IMR-90 (cell line): ENCODE results near the gene SDHC. TPM values are rescaled to one million over a fixed set of nuclear protein-coding genes. Genes with fewer than 3 reads are reported as not detected.
"Not testable (repeated sequence)": the region's sequence is repeated elsewhere in the genome, so short reads cannot be mapped to it uniquely, and the experiment has no call there.

Experiments used
- ATAC-seq: fragments of 200-7000 bp; cut with Tn5 transposase; 2 replicates; pipeline ENCODE4 v1.9.1; 2020; ENCODE audit warnings: low read depth, mild to moderate bottlenecking, moderate library complexity
- BruUV-seq: library from RNA; stranded (reverse); fragments of 400-500 nt; replicated peaks from 2 replicates; lab custom pipeline; 2021; lab: Mats Ljungman, UMichigan
- CTCF ChIA-PET: fragments of 300-600 bp; formaldehyde crosslinking; extraction: SDS; loops from one replicate; lab custom pipeline; 2021; ENCODE audit warnings: antibody characterized with exemption; lab: Yijun Ruan, JAX
- POLR2A ChIA-PET: fragments of 300-600 bp; sonication (Branson Sonifier 250); formaldehyde crosslinking; loops from one replicate; lab custom pipeline; 2022; ENCODE audit warnings: antibody characterized with exemption; ENCODE audit not compliant: unreplicated experiment; lab: Charles Lee
- DNase-seq: peaks from one replicate; pipeline ENCODE4 v3.0.0; 2013
- H2AFZ ChIP-seq: replicated peaks from 2 replicates; pipeline ENCODE3; 2013; ENCODE audit warnings: low read length, mild to moderate bottlenecking; ENCODE audit not compliant: poor library complexity
- H2AK5ac ChIP-seq: 2 replicates; pipeline ENCODE4 v1.6.1; 2013; ENCODE audit warnings: low read depth, low read length, inconsistent platforms
- H2AK9ac ChIP-seq: replicated peaks from 2 replicates; pipeline ENCODE3; 2013; ENCODE audit warnings: mild to moderate bottlenecking, low read depth, low read length, moderate library complexity; ENCODE audit not compliant: poor library complexity
- H2BK120ac ChIP-seq: 2 replicates; pipeline ENCODE4 v1.6.1; 2013; ENCODE audit warnings: low read depth, low read length, inconsistent platforms
- H2BK15ac ChIP-seq: 3 replicates; pipeline ENCODE4 v1.6.1; 2013; ENCODE audit warnings: low read depth, low read length, inconsistent platforms
- H2BK20ac ChIP-seq: 2 replicates; pipeline ENCODE4 v1.6.1; 2013; ENCODE audit warnings: low read depth, mild to moderate bottlenecking, inconsistent platforms, low read length, moderate library complexity
- H2BK5ac ChIP-seq: 2 replicates; pipeline ENCODE4 v1.6.1; 2013; ENCODE audit warnings: mild to moderate bottlenecking, low read depth, low read length, inconsistent platforms; ENCODE audit not compliant: poor library complexity, severe bottlenecking
- H3K14ac ChIP-seq: replicated peaks from 2 replicates; pipeline ENCODE4 v1.6.1; 2013; ENCODE audit warnings: low read depth, low read length, inconsistent platforms
- H3K18ac ChIP-seq: 2 replicates; pipeline ENCODE4 v1.6.1; 2013; ENCODE audit warnings: low read depth, low read length, control low read depth
- H3K23ac ChIP-seq: 2 replicates; pipeline ENCODE4 v1.6.1; 2013; ENCODE audit warnings: low read depth, low read length, inconsistent platforms
- H3K27ac ChIP-seq: 2 replicates; pipeline ENCODE4 v1.5.1; 2013; ENCODE audit warnings: mild to moderate bottlenecking, control low read depth, low read length; ENCODE audit not compliant: insufficient read depth
- H3K27me3 ChIP-seq: 2 replicates; pipeline ENCODE4 v1.6.1; 2013; ENCODE audit warnings: low read length; ENCODE audit not compliant: control insufficient read depth, insufficient read depth
- H3K36me3 ChIP-seq: 2 replicates; pipeline ENCODE4 v1.6.1; 2013; ENCODE audit warnings: low read length, mixed read lengths; ENCODE audit not compliant: control insufficient read depth, insufficient read depth
- H3K4ac ChIP-seq: 2 replicates; pipeline ENCODE4 v1.6.1; 2013; ENCODE audit warnings: low read depth, low read length, inconsistent platforms
- H3K4me1 ChIP-seq: 2 replicates; pipeline ENCODE4 v1.6.1; 2013; ENCODE audit warnings: low read length, mixed read lengths; ENCODE audit not compliant: control insufficient read depth, insufficient read depth
- H3K4me2 ChIP-seq: 2 replicates; pipeline ENCODE4 v1.6.1; 2013; ENCODE audit warnings: low read depth, mild to moderate bottlenecking, control low read depth, low read length, moderate library complexity
- H3K4me3 ChIP-seq: 2 replicates; pipeline ENCODE4 v1.5.1; 2013; ENCODE audit warnings: low read depth, mild to moderate bottlenecking, control low read depth, low read length, moderate library complexity; ENCODE audit not compliant: insufficient read depth
- H3K56ac ChIP-seq: 2 replicates; pipeline ENCODE4 v1.6.1; 2013; ENCODE audit warnings: low read length, inconsistent platforms; ENCODE audit not compliant: insufficient read depth; ENCODE audit errors: extremely low read depth
- H3K79me1 ChIP-seq, 2 experiments: 2 replicates each; pipeline ENCODE4 v1.6.1; 2013; ENCODE audit warnings: low read length in 2 of 2, inconsistent platforms in 1 of 2, low read depth in 1 of 2
- H3K9ac ChIP-seq: 2 replicates; pipeline ENCODE4 v1.6.1; 2013; ENCODE audit warnings: low read depth, low read length, control low read depth
- H3K9me1 ChIP-seq: 2 replicates; pipeline ENCODE4 v1.6.1; 2013; ENCODE audit warnings: low read length, inconsistent platforms; ENCODE audit not compliant: insufficient read depth
- H3K9me3 ChIP-seq: 2 replicates; pipeline ENCODE4 v1.6.1; 2013; ENCODE audit warnings: low read length; ENCODE audit not compliant: control insufficient read depth, insufficient read depth
- H4K20me1 ChIP-seq: 2 replicates; pipeline ENCODE4 v1.6.1; 2013; ENCODE audit warnings: low read length, inconsistent platforms; ENCODE audit not compliant: insufficient read depth
- H4K5ac ChIP-seq: 2 replicates; pipeline ENCODE4 v1.6.1; 2013; ENCODE audit warnings: mild to moderate bottlenecking, low read depth, low read length, control low read depth
- H4K8ac ChIP-seq, 2 experiments: 2 replicates each; pipeline ENCODE4 v1.6.1; 2013; ENCODE audit warnings: low read depth in 2 of 2, low read length in 2 of 2, control low read depth in 1 of 2, inconsistent platforms in 1 of 2
- H4K91ac ChIP-seq: 2 replicates; pipeline ENCODE4 v1.6.1; 2013; ENCODE audit warnings: low read depth, low read length, inconsistent platforms; ENCODE audit not compliant: insufficient read depth
- WGBS, 2 experiments: methylation state at CpG; one replicate each; pipeline versions ENCODE4 v1.1.5 to v1.1.7; 2013; ENCODE audit warnings: missing lambda C conversion rate in 2 of 2; ENCODE audit not compliant: insufficient read length in 1 of 2; ENCODE audit errors: extremely low coverage in 2 of 2; 5-methylcytosine and 5-hydroxymethylcytosine counted together
- dilution Hi-C: fragments of 300-500 bp; cut with HindIII; formaldehyde crosslinking; loops from one replicate; pipeline ENCODE4 v1.14.3; 2018; ENCODE audit warnings: low sequenced_read_pairs; ENCODE audit not compliant: unreplicated experiment
- in situ Hi-C: fragments of 300-500 bp; cut with MboI; formaldehyde crosslinking; loops from 3 replicates; pipeline ENCODE4 v1.14.3; 2019; ENCODE audit warnings: low sequenced_read_pairs, inconsistent platforms, mixed read lengths
- intact Hi-C: fragments of 100-400 bp; cut with micrococcal nuclease; formaldehyde crosslinking; loops from 2 replicates; pipeline ENCODE4 v1.10.0; 2022
- polyA plus RNA-seq, 3 experiments: library from polyadenylated mRNA; depleted of rRNA; stranded (reverse); fragments of >200 nt; gene quantifications; 2 replicates each; pipeline ENCODE4 v1.2.3, GENCODE V29; 2012; ENCODE audit warnings: low replicate concordance in 1 of 3
- total RNA-seq: library from RNA; depleted of rRNA; stranded (reverse); fragments of >200 nt; gene quantifications from 2 replicates; pipeline ENCODE4 v1.2.3, GENCODE V29; 2012

Gene SDHC
- total and polyA plus RNA-seq, 2 of the 4 experiments (the other 2 are of a cell fraction) = 158 to 235 TPM

DNA sequence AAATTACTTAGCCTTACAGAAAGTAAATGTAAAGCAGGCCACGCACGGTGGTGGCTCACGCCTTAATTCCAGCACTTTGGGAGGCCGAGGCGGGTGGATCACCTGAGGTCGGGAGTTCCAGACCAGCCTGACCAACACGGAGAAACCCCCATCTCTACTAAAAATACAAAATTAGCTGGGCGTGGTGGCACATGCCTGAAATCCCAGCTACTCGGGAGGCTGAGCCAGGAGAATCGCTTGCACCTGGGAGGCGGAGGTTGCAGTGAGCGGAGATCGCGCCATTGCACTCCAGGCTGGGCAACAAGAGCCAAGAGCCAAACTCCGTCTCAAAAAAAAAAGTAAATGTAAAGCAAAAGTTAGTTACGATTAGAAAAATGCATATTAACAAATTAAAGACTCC lies 75.0 kb downstream of the SDHC start:
- BruUV-seq = TSS peak; percentile 98
- H3K9ac ChIP-seq, H3K4me1 ChIP-seq, H2BK20ac ChIP-seq, H3K9me3 ChIP-seq, POLR2A ChIA-PET, H3K14ac ChIP-seq, H3K79me1 ChIP-seq, H3K4me3 ChIP-seq, H2BK120ac ChIP-seq, H3K9me1 ChIP-seq, H3K4me2 ChIP-seq, H3K23ac ChIP-seq, H3K36me3 ChIP-seq, H4K5ac ChIP-seq, dilution Hi-C loops, H3K18ac ChIP-seq, H2AK5ac ChIP-seq, H2AFZ ChIP-seq, in situ Hi-C loops, H3K27me3 ChIP-seq, H3K4ac ChIP-seq, ATAC-seq, H2AK9ac ChIP-seq, DNase-seq, CTCF ChIA-PET, H4K91ac ChIP-seq, H3K27ac ChIP-seq, H4K20me1 ChIP-seq: not testable (repeated sequence)
- H4K8ac ChIP-seq = peak overlapping the region; percentile 95 to 100; a peak in 3 of 4 replicates
- intact Hi-C loops = loop anchor here (10.0 kb wide), 2 partner anchors 1554 to 1576 kb away; no protein-coding TSS in a partner anchor
- peak overlapping the region; percentile 91 for H2BK5ac ChIP-seq
- H3K56ac ChIP-seq = peak overlapping the region; percentile 90; the same call in 1 of the 2 replicates
- peak overlapping the region; percentile 97; the same call in 1 of the 3 replicates for H2BK15ac ChIP-seq
- 91% methylated on average over 10 of the region's 16 CpGs; no CpG with 5 or more reads in 1 of the 2 experiments for WGBS, 2 experiments
